ENCODE measurements around the gene PRR5.

DNA sequence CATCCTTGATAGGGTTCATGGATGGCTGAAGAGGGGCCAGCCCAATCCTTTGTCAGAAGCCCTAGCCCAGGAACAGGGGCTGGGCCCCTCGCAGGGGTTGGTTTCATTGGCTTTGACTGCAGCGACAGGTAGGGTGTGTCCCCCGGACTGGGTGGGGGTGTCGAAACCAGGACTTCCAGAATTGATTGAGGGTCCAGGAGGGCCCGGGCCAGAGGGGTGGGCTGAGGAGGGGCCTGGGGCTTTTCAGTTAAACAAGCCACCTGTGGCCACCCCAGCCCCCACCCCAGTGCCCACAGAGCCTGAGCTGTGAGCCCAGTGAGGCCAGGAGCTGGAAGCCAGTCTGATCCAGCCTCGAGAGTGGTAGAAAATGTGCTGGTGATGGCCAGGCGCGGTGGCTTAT, 18.1 kb upstream of the PRR5 start:
- no peak for TF ChIP-seq SIN3A (IDR thresholded peaks at IDR 0.05; ENCODE audit: borderline replicate concordance, low read depth, low read length)
- TF ChIP-seq, protein P1, sequence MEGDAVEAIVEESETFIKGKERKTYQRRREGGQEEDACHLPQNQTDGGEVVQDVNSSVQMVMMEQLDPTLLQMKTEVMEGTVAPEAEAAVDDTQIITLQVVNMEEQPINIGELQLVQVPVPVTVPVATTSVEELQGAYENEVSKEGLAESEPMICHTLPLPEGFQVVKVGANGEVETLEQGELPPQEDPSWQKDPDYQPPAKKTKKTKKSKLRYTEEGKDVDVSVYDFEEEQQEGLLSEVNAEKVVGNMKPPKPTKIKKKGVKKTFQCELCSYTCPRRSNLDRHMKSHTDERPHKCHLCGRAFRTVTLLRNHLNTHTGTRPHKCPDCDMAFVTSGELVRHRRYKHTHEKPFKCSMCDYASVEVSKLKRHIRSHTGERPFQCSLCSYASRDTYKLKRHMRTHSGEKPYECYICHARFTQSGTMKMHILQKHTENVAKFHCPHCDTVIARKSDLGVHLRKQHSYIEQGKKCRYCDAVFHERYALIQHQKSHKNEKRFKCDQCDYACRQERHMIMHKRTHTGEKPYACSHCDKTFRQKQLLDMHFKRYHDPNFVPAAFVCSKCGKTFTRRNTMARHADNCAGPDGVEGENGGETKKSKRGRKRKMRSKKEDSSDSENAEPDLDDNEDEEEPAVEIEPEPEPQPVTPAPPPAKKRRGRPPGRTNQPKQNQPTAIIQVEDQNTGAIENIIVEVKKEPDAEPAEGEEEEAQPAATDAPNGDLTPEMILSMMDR (CRISPR knock-in tag; IDR thresholded peaks at IDR 0.05), result no peak
- TF ChIP-seq EZH2 (conservative IDR thresholded peaks at IDR 0.05; ENCODE audit: low read depth, low read length), result no peak
- TF ChIP-seq NFE2L1 (CRISPR knock-in tag; IDR thresholded peaks at IDR 0.05; ENCODE audit: borderline replicate concordance), result no peak
- TF ChIP-seq ZNF12 (CRISPR knock-in tag; IDR thresholded peaks at IDR 0.05), result no peak
